Osteoblast (primary cell): ENCODE measurements around the gene ANKS1B. TPM values are rescaled to one million over a fixed set of nuclear protein-coding genes. Genes with fewer than 3 reads are reported as not detected.
"Not testable (repeated sequence)": the region's sequence is repeated elsewhere in the genome, so short reads cannot be mapped to it uniquely, and the experiment has no call there.

Experiments
- DNase-seq: peaks from one replicate; pipeline ENCODE4 v3.0.0; 2011; ENCODE audit warnings: low spot score, mixed read lengths; ENCODE audit not compliant: insufficient read length; ENCODE audit errors: missing footprints
- H2AFZ ChIP-seq: 2 replicates; pipeline ENCODE4 v1.6.0; 2011; ENCODE audit warnings: mild to moderate bottlenecking, low read length
- H3K27ac ChIP-seq: 2 replicates; pipeline ENCODE4 v1.5.1; 2011; ENCODE audit warnings: mild to moderate bottlenecking, low read depth, low read length, moderate library complexity
- H3K27me3 ChIP-seq: 2 replicates; pipeline ENCODE4 v1.6.0; 2012; ENCODE audit warnings: mild to moderate bottlenecking, control low read depth, inconsistent platforms, low read length, moderate library complexity; ENCODE audit not compliant: insufficient read depth
- H3K36me3 ChIP-seq: 2 replicates; pipeline ENCODE4 v1.5.1; 2011; ENCODE audit warnings: mild to moderate bottlenecking, low read length, control low read depth, moderate library complexity; ENCODE audit not compliant: insufficient read depth
- H3K4me1 ChIP-seq: 2 replicates; pipeline ENCODE4 v1.5.1; 2011; ENCODE audit warnings: mild to moderate bottlenecking, low read length, control low read depth, moderate library complexity; ENCODE audit not compliant: insufficient read depth
- H3K4me2 ChIP-seq: 2 replicates; pipeline ENCODE4 v1.6.0; 2011; ENCODE audit warnings: mild to moderate bottlenecking, low read length; ENCODE audit not compliant: insufficient read depth
- H3K4me3 ChIP-seq: fragments of 200-600 bp; sonication (generic); 3 replicates; pipeline ENCODE4 v1.5.1; 2012; ENCODE audit warnings: mild to moderate bottlenecking, low read length, inconsistent platforms; ENCODE audit not compliant: insufficient read depth
- H3K79me2 ChIP-seq: 2 replicates; pipeline ENCODE4 v1.6.0; 2012; ENCODE audit warnings: mild to moderate bottlenecking, low read length, control low read depth, inconsistent platforms; ENCODE audit not compliant: insufficient read depth
- H3K9me3 ChIP-seq: 2 replicates; pipeline ENCODE4 v1.5.1; 2011; ENCODE audit warnings: low read depth, low read length, control low read depth
- H4K20me1 ChIP-seq: 2 replicates; pipeline ENCODE4 v1.6.0; 2012; ENCODE audit warnings: mild to moderate bottlenecking, low read length, control low read depth; ENCODE audit not compliant: insufficient read depth
- CTCF ChIP-seq: IDR thresholded peaks from 2 replicates; pipeline ENCODE4 v1.5.1; 2011; ENCODE audit warnings: mild to moderate bottlenecking, low read depth, low read length, moderate library complexity; ENCODE audit errors: extremely low read depth
- total RNA-seq: library from RNA; depleted of rRNA; stranded (reverse); fragments of >200 nt; gene quantifications from 2 replicates; pipeline ENCODE4 v1.2.3, GENCODE V29; 2012

ANKS1B gene
- total RNA-seq, 1 donor, result 2.2 TPM

- TF ChIP-seq CTCF, result no peak
- Histone ChIP-seq H3K79me2 (no peaks in the 10 kb centered on the region), H4K20me1 (no peaks in the 10 kb centered on the region), H3K4me3 (no peak overlapping the region), H3K27ac (no peak overlapping the region), H3K4me1 (no peaks in the 10 kb centered on the region), H3K9me3 (no peaks in the 10 kb centered on the region), H3K4me2 (no peak overlapping the region), H3K27me3 (no peaks in the 10 kb centered on the region), H3K36me3 (no peaks in the 10 kb centered on the region), H2AFZ (no peak overlapping the region)
- DNase-seq, result no peak
These were observed 1013.8 kb downstream of the ANKS1B start for GRCh38 chr12:98970950-98971349.

GRCh38 chr12:98970210-98970609 is 1014.5 kb downstream of the ANKS1B start:
- no peaks in the 10 kb centered on the region for H3K27me3 ChIP-seq
- TF ChIP-seq CTCF, result no peak
- H3K4me1 ChIP-seq, result no peaks in the 10 kb centered on the region
- no peak overlapping the region for H3K4me3 ChIP-seq
- no peaks in the 10 kb centered on the region for H4K20me1 ChIP-seq
- no peaks in the 10 kb centered on the region for H3K79me2 ChIP-seq
- H3K36me3 ChIP-seq, result no peaks in the 10 kb centered on the region
- no peaks in the 10 kb centered on the region for H3K9me3 ChIP-seq
- no peak overlapping the region for H2AFZ ChIP-seq
- no peak overlapping the region for H3K4me2 ChIP-seq
- H3K27ac ChIP-seq, result no peak overlapping the region
- no peak for DNase-seq

- Histone ChIP-seq H2AFZ (no peak overlapping the region), H3K36me3 (no peaks in the 10 kb centered on the region), H3K4me3 (no peak overlapping the region), H3K4me2 (no peak overlapping the region), H3K9me3 (no peaks in the 10 kb centered on the region), H3K27ac (no peak overlapping the region), H4K20me1 (no peaks in the 10 kb centered on the region), H3K27me3 (no peaks in the 10 kb centered on the region), H3K4me1 (no peaks in the 10 kb centered on the region), H3K79me2 (no peaks in the 10 kb centered on the region)
- no peak for DNase-seq
- TF ChIP-seq CTCF, result no peak
These were observed 1015.8 kb downstream of the ANKS1B start for GRCh38 chr12:98968896-98969295.

GRCh38 chr12:98957135-98957534 is 1027.6 kb downstream of the ANKS1B start:
- not testable (repeated sequence) for H4K20me1 ChIP-seq, H3K9me3 ChIP-seq, H3K4me2 ChIP-seq, H3K4me3 ChIP-seq, H3K4me1 ChIP-seq, H3K27ac ChIP-seq, H3K79me2 ChIP-seq, H2AFZ ChIP-seq, H3K36me3 ChIP-seq, DNase-seq, H3K27me3 ChIP-seq
